Measurements from ENCODE around the gene SERAC1.
"Not testable (repeated sequence)": the region's sequence is repeated elsewhere in the genome, so short reads cannot be mapped to it uniquely, and the experiment has no call there.

The SERAC1 gene

GRCh38 chr6:158191032-158191431 is 23.0 kb upstream of the SERAC1 start:
- no peaks in the 10 kb centered on the region for H3K27me3 ChIP-seq (ENCODE audit: insufficient read depth, poor library complexity, severe bottlenecking)
- no peak for DNase-seq (ENCODE audit: low read depth in 1 of 2, low spot score in 1 of 2)
- no peak for TF ChIP-seq GABPA (IDR thresholded peaks at IDR 0.05; ENCODE audit: low read depth)
- TF ChIP-seq POLR2AphosphoS5 (IDR thresholded peaks at IDR 0.05; ENCODE audit: low read depth): no peak
- no peak overlapping the region for H3K27ac ChIP-seq (replicated peaks)
- H3K4me3 ChIP-seq (replicated peaks; ENCODE audit: insufficient read depth, low read length): no peak overlapping the region

GRCh38 chr6:158188591-158188990 is 20.5 kb upstream of the SERAC1 start:
- TF ChIP-seq SPI1 (IDR thresholded peaks at IDR 0.05; ENCODE audit: borderline replicate concordance, low read depth): no peak
- no peak for TF ChIP-seq POLR2AphosphoS5 (IDR thresholded peaks at IDR 0.05; ENCODE audit: low read depth)
- TF ChIP-seq REST (IDR thresholded peaks at IDR 0.05; ENCODE audit: insufficient replicate concordance, low read depth): no peak
- no peak for TF ChIP-seq GABPA (IDR thresholded peaks at IDR 0.05; ENCODE audit: low read depth)
- TF ChIP-seq CTCF (IDR thresholded peaks at IDR 0.05; ENCODE audit: insufficient read depth, low read length): no peak
- Histone ChIP-seq H3K27me3 (ENCODE audit: insufficient read depth, poor library complexity, severe bottlenecking) (no peaks in the 10 kb centered on the region), H3K27ac (replicated peaks) (no peak overlapping the region), H3K4me3 (replicated peaks; ENCODE audit: insufficient read depth, low read length) (no peak overlapping the region)
- no peak for DNase-seq (ENCODE audit: low read depth in 1 of 2, low spot score in 1 of 2)

- no peak overlapping the region for H3K4me3 ChIP-seq (replicated peaks; ENCODE audit: insufficient read depth, low read length)
- TF ChIP-seq GABPA (IDR thresholded peaks at IDR 0.05; ENCODE audit: low read depth) (no peak), SPI1 (IDR thresholded peaks at IDR 0.05; ENCODE audit: borderline replicate concordance, low read depth) (no peak), CTCF (IDR thresholded peaks at IDR 0.05; ENCODE audit: insufficient read depth, low read length) (no peak), POLR2AphosphoS5 (IDR thresholded peaks at IDR 0.05; ENCODE audit: low read depth) (no peak), REST (IDR thresholded peaks at IDR 0.05; ENCODE audit: insufficient replicate concordance, low read depth) (no peak)
- no peaks in the 10 kb centered on the region for H3K27me3 ChIP-seq (ENCODE audit: insufficient read depth, poor library complexity, severe bottlenecking)
- no peak for DNase-seq (ENCODE audit: low read depth in 1 of 2, low spot score in 1 of 2)
- H3K27ac ChIP-seq (replicated peaks): no peak overlapping the region
These were observed 17.8 kb upstream of the SERAC1 start for GRCh38 chr6:158185729-158186456.

GRCh38 chr6:158184608-158185007 is 16.5 kb upstream of the SERAC1 start:
- no peaks in the 10 kb centered on the region for H3K27me3 ChIP-seq (ENCODE audit: insufficient read depth, poor library complexity, severe bottlenecking)
- H3K27ac ChIP-seq (replicated peaks): no peak overlapping the region
- H3K4me3 ChIP-seq (replicated peaks; ENCODE audit: insufficient read depth, low read length): no peak overlapping the region
- TF ChIP-seq REST (IDR thresholded peaks at IDR 0.05; ENCODE audit: insufficient replicate concordance, low read depth) (no peak), POLR2AphosphoS5 (IDR thresholded peaks at IDR 0.05; ENCODE audit: low read depth) (no peak), SPI1 (IDR thresholded peaks at IDR 0.05; ENCODE audit: borderline replicate concordance, low read depth) (no peak), GABPA (IDR thresholded peaks at IDR 0.05; ENCODE audit: low read depth) (no peak), CTCF (IDR thresholded peaks at IDR 0.05; ENCODE audit: insufficient read depth, low read length) (no peak)
- no peak for DNase-seq (ENCODE audit: low read depth in 1 of 2, low spot score in 1 of 2)

- H3K27ac ChIP-seq (replicated peaks); H3K27me3 ChIP-seq (ENCODE audit: insufficient read depth, poor library complexity, severe bottlenecking); DNase-seq (ENCODE audit: low read depth in 1 of 2, low spot score in 1 of 2); H3K4me3 ChIP-seq (replicated peaks; ENCODE audit: insufficient read depth, low read length): not testable (repeated sequence)
These were observed 15.3 kb upstream of the SERAC1 start for GRCh38 chr6:158183174-158183972.

All from HL-60 (cell line).